Measurements from ENCODE around the gene NSUN7.

The NSUN7 gene

GRCh38 chr4:40723728-40724127 lies 26.0 kb upstream of the NSUN7 start:
- H3F3A ChIP-seq (ENCODE audit: control insufficient read depth, insufficient read depth): no peaks in the 10 kb centered on the region
- H3K27ac ChIP-seq (ENCODE audit: low read depth, low read length): no peak overlapping the region
- H3K36me3 ChIP-seq (ENCODE audit: control insufficient read depth, low read length): no peaks in the 10 kb centered on the region
- H3K79me2 ChIP-seq (ENCODE audit: control insufficient read depth, low read length): no peaks in the 10 kb centered on the region
- no peaks in the 10 kb centered on the region for H4K20me1 ChIP-seq (ENCODE audit: control insufficient read depth, insufficient read depth, low read depth, low read length)
- H3K27me3 ChIP-seq (ENCODE audit: control insufficient read depth, low read length): peaks cover 15% of the 10 kb centered on the region
- H3K4me2 ChIP-seq (ENCODE audit: low read length): no peak overlapping the region
- H3K9me2 ChIP-seq (replicated peaks; ENCODE audit: control insufficient read depth, low read length): no peaks in the 10 kb centered on the region
- no peak overlapping the region for H3K4me3 ChIP-seq (ENCODE audit: low read length)
- H3K9me3 ChIP-seq (ENCODE audit: control insufficient read depth, insufficient read depth, low read length): no peaks in the 10 kb centered on the region
- TF ChIP-seq CTCF (IDR thresholded peaks at IDR 0.05; ENCODE audit: low read depth, low read length, poor library complexity, severe bottlenecking) (no peak), EZH2phosphoT487 (IDR thresholded peaks at IDR 0.05; ENCODE audit: borderline replicate concordance, low read length) (no peak)
- peaks cover 11% of the 10 kb centered on the region for H3K4me1 ChIP-seq (ENCODE audit: control insufficient read depth, low read length)

- no peaks in the 10 kb centered on the region for H3K9me2 ChIP-seq (replicated peaks; ENCODE audit: control insufficient read depth, low read length)
- H3K79me2 ChIP-seq (ENCODE audit: control insufficient read depth, low read length): no peaks in the 10 kb centered on the region
- no peak overlapping the region for H3K27ac ChIP-seq (ENCODE audit: low read depth, low read length)
- no peaks in the 10 kb centered on the region for H3K36me3 ChIP-seq (ENCODE audit: control insufficient read depth, low read length)
- no peaks in the 10 kb centered on the region for H3F3A ChIP-seq (ENCODE audit: control insufficient read depth, insufficient read depth)
- no peak overlapping the region for H3K4me3 ChIP-seq (ENCODE audit: low read length)
- H3K9me3 ChIP-seq (ENCODE audit: control insufficient read depth, insufficient read depth, low read length): no peaks in the 10 kb centered on the region
- TF ChIP-seq EZH2phosphoT487 (IDR thresholded peaks at IDR 0.05; ENCODE audit: borderline replicate concordance, low read length) (no peak), CTCF (IDR thresholded peaks at IDR 0.05; ENCODE audit: low read depth, low read length, poor library complexity, severe bottlenecking) (no peak)
- peaks cover 9% of the 10 kb centered on the region; the same call in 1 of the 2 replicates for H3K27me3 ChIP-seq (ENCODE audit: control insufficient read depth, low read length)
- no peaks in the 10 kb centered on the region for H4K20me1 ChIP-seq (ENCODE audit: control insufficient read depth, insufficient read depth, low read depth, low read length)
- peaks cover 3% of the 10 kb centered on the region; the same call in 1 of the 2 replicates for H3K4me1 ChIP-seq (ENCODE audit: control insufficient read depth, low read length)
- no peak overlapping the region for H3K4me2 ChIP-seq (ENCODE audit: low read length)
Observed at GRCh38 chr4:40728333-40728732, 21.4 kb upstream of the NSUN7 start.

- Histone ChIP-seq H3K9me3 (ENCODE audit: control insufficient read depth, insufficient read depth, low read length) (no peaks in the 10 kb centered on the region), H3K36me3 (ENCODE audit: control insufficient read depth, low read length) (no peaks in the 10 kb centered on the region), H3K79me2 (ENCODE audit: control insufficient read depth, low read length) (no peaks in the 10 kb centered on the region), H4K20me1 (ENCODE audit: control insufficient read depth, insufficient read depth, low read depth, low read length) (no peaks in the 10 kb centered on the region), H3F3A (ENCODE audit: control insufficient read depth, insufficient read depth) (no peaks in the 10 kb centered on the region), H3K4me3 (ENCODE audit: low read length) (no peak overlapping the region), H3K9me2 (replicated peaks; ENCODE audit: control insufficient read depth, low read length) (no peaks in the 10 kb centered on the region), H3K4me2 (ENCODE audit: low read length) (no peak overlapping the region), H3K27me3 (ENCODE audit: control insufficient read depth, low read length) (peaks cover 9% of the 10 kb centered on the region; the same call in 1 of the 2 replicates), H3K27ac (ENCODE audit: low read depth, low read length) (no peak overlapping the region), H3K4me1 (ENCODE audit: control insufficient read depth, low read length) (peaks cover 3% of the 10 kb centered on the region; the same call in 1 of the 2 replicates)
- no peak for TF ChIP-seq CTCF (IDR thresholded peaks at IDR 0.05; ENCODE audit: low read depth, low read length, poor library complexity, severe bottlenecking)
- no peak for TF ChIP-seq EZH2phosphoT487 (IDR thresholded peaks at IDR 0.05; ENCODE audit: borderline replicate concordance, low read length)
Observed at GRCh38 chr4:40729555-40729954, 20.2 kb upstream of the NSUN7 start.
